SIG-M5 (cell line): ENCODE results near the gene ARHGEF19.
"Not testable (repeated sequence)": the region's sequence is repeated elsewhere in the genome, so short reads cannot be mapped to it uniquely, and the experiment has no call there.

ENCODE experiments used
- DNase-seq: peaks from one replicate; lab custom pipeline; 2025; lab: John Stamatoyannopoulos, UW

Gene ARHGEF19

DNA sequence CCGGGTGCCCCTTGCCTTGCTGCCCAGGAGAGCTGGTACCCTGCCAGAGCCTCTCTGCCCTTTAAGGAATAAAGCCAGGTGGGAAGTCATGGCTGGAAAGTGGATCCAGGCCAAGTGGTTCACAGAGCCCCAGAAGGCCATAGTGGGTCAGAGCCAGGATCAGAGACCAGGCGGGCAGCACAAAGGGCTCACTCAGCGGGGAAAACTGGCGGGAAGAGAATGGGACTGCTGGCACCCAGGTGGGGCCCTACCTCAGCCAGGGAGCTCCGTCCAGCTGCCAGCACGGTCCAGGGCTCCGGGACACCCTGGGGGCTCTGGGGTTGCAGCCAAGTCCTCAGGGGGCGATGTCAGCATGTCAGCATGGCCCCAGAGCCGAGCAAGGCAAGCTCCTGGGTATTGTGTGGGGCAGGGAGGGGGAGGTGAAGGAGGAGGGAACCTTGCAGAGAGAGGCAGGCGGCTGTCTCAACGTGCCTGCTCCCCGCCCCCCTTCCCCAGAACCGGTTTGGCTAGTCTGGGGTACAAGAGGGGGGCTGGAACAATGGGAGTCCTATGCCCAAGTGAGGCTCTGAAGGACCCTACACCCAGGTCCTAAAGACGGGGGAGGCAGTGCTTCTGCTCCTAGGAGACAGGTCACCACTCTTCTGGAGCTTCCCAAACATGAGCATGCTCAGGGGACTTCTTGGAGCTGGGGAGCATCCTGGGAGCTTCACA, at the start of gene ARHGEF19:
Gene ARHGEF19, minus strand, starts transcription at position 402 of the 711 bp plus-strand sequence. CDS start 3,598 bp downstream, outside the sequence.
- no peak for DNase-seq

GRCh38 chr1:16262067-16262466, 49.6 kb upstream of the ARHGEF19 start:
- no peak for DNase-seq

GRCh38 chr1:16260814-16261213, 48.4 kb upstream of the ARHGEF19 start:
- DNase-seq, result no peak

DNA sequence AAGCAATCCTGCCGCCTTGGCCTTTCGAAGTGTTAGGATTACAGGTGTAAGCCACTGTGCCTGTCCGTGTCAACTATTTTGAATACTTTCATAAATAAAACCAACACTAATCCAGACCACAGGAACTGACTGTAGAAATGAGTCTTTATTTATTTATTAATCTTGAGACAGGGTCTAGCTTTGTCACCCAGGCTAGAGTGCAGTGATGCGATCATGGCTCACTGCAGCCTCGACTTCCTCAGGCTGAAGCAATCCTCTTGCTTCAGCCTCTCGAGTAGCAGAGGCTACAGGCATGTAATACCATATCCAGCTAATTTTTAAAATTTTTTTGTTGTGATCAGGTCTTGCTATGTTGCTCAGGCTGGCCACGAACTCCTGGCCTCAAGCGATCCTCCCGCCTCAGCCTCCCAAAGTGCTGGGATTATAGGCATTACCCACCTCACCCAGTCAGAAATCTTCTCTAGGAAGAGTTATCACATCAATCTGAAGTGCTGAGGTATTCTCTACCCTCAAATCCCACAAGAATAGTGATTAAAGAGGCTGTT, 46.2 kb upstream of the ARHGEF19 start:
- DNase-seq, result no peak

DNA sequence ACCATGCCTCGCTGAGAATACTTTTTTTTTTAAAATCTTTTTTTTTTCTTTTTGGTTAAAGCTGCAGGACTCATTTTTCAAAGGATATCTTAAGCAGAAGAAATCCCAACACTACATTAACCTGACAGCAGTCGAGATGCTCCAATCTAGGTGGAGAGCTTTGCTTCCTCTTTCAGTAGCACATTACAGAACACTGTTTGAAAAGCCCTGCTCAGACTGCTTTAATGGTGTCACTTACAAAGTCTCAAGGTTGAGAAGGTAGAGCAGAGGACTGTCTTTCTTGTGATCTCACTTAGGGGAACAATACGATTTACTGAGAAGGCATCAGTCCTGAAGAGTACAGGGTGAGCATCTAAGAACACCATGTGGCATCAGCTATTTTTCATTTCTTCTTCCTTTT, 45.5 kb upstream of the ARHGEF19 start:
- DNase-seq, result no peak

DNA sequence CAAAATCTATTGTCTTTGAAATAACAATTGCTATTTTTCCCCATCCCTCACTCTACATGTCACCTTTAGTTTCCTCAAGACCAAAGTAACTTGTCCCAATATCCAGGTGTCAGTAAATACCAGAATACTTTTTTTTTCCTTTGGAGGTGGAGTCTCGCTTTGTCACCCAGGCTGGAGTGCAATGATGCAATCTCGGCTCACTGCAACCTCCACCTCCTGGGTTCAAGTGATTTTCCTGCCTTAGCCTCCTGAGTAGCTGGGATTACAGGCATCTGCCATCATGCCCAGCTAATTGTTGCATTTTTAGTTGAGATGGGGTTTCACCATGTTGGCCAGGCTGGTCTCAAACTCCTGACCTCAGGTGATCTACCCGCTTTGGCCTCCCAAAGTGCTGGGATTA, 45.1 kb upstream of the ARHGEF19 start:
- not testable (repeated sequence) for DNase-seq

DNA sequence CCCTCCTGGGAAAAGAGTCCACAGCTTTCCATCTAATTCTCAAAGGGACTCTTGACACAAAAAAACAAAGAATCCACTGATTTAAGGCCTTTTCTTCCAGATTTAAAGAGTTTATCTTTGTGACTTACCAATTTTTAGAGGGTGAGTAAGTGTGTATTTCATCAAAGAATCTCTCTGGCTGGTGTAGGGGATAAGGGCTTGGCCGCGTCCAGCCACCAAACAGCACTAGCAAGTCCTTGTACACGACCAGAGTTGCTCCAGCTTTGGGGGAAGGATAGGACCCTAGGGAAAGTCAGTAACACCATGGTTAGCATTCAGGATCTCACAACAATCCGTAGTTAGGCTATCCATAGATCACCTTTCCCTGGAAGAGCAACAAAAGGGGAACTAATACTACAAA, 44.0 kb upstream of the ARHGEF19 start:
- no peak for DNase-seq

GRCh38 chr1:16254263-16254928, 41.9 kb upstream of the ARHGEF19 start:
- no peak for DNase-seq

DNA sequence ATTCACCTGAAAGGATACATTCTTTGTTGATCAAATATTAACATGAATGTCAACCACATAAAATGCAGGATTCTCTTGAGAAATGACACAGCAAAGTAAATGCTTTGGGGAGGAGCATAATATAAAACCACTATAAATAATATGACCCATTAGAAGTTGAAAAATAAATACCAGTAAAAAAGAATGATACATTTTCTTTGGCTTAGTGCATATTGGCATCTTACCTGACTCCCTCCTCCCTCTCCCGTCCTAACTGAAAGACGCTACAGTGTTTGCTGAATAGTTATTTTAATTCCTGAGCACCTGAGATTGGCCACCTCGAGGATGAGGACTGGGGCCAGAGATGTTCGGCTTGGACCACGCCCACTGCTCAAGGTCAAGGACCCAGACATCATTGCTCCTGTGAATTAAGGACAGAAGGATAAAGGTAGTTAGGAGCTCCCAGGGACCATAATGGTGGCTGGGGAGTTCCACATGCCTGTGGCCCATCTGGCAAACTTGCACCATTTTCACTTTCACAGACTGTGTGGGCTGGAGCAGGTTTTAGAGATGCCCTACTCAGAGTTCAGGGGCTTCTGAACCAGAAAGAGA, 41.0 kb upstream of the ARHGEF19 start:
- no peak for DNase-seq

DNA sequence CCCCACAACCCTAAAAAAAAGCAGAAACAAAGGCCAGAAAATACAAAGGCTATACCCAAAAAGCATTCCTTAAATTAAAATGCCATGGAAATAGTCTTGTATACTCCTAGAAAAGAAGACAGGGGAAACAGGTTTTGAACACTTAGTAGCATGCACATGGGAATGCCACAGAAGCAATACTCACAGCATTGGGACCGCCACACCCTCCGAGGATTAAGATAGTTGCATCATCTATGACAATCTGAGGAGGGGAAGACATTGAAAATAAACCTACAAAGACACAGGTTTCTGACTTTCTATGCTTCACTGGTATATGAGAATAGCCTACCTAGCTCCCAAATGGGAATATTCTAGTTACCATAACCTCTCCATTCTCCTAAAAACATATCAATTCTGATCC, 40.5 kb upstream of the ARHGEF19 start:
- no peak for DNase-seq

DNA sequence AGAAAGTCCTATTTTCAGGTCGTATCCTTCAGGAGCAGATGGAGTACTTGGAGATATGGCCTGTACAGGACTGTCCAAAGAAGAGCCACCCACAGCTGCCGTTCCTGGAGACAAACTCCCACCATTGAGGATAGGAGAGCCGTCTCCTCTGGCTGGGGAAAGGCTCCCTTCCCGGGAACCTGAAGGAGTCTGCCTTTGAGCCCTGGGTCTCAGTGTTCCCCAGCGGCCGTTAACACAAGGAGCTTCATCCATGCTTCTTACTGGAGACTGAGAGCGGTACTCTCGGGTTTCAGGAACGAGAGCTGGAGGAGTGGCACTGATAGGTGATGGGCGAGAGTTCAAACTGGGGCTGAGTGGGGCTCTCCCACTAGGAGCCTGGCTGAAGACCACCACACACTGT, 38.9 kb upstream of the ARHGEF19 start:
- no peak for DNase-seq

- no peak for DNase-seq
These were observed 38.2 kb upstream of the ARHGEF19 start for GRCh38 chr1:16250524-16251251.

- no peak for DNase-seq
These were observed 37.3 kb upstream of the ARHGEF19 start for GRCh38 chr1:16249596-16250241.

- no peak for DNase-seq
These were observed 36.4 kb upstream of the ARHGEF19 start for GRCh38 chr1:16248603-16249516.

GRCh38 chr1:16248007-16248436, 35.6 kb upstream of the ARHGEF19 start:
- DNase-seq, result no peak

GRCh38 chr1:16247441-16247840, 35.0 kb upstream of the ARHGEF19 start:
- DNase-seq, result no peak

- no peak for DNase-seq
These were observed 34.5 kb upstream of the ARHGEF19 start for GRCh38 chr1:16246961-16247360.

DNA sequence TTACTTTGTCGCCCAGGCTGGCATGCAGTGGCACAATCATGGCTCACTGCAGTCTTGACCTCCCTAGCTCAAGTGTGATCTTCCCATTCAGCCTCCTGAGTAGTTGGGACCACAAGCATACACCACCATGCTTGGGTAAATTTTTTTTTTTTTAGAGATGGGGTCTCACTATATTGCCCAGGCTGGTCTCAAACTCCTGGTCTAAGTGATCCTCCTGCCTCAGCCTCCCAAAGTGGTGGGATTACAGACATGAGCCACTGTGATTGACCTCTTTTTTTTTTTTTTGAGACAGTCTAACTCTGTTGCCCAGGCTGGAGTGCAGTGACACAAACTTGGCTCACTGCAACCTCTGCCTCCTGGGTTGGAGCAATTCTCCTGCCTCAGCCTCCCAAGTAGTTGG, 33.8 kb upstream of the ARHGEF19 start:
- DNase-seq, result not testable (repeated sequence)

GRCh38 chr1:16245476-16246196, 33.2 kb upstream of the ARHGEF19 start:
- no peak for DNase-seq
